Measurements from ENCODE around the gene UNC5A. TPM values are rescaled to one million over a fixed set of nuclear protein-coding genes. Genes with fewer than 3 reads are reported as not detected.

UNC5A gene
- total and polyA plus RNA-seq, 2 of the 8 experiments (the other 6 are each of a cell fraction or from before 2014, with no cell fraction given): 4.0 to 7.6 TPM

- H2AFZ ChIP-seq (ENCODE audit: low read length): no peak overlapping the region
- CTCF ChIA-PET (ENCODE audit: partially characterized antibody): interaction anchor here (1.2 to 7.2 kb wide), 15 partner anchors 8 to 386 kb away, joined by 3 to 39 read pairs (median 4); partner anchors contain the start of gene HK3
- POLR2A ChIA-PET (ENCODE audit: partially characterized antibody): interaction anchor here (1.0 kb wide), 1 partner anchor 13 kb away, joined by 4 read pairs; no protein-coding TSS in a partner anchor
Observed at GRCh38 chr5:176877793-176878331, 67.5 kb downstream of the UNC5A start.

More at GRCh38 chr5:176877793-176878331, 67.5 kb downstream of the UNC5A start:
- Histone ChIP-seq H4K20me1 (replicated peaks in 1 of 2; ENCODE audit: control insufficient read depth in 1 of 2, insufficient read depth in 2 of 2, low read length in 2 of 2) (no peaks in the 10 kb centered on the region), H3K4me2 (ENCODE audit: insufficient read depth in 1 of 2, low read depth in 2 of 2, low read length in 2 of 2) (no peak overlapping the region), H3K36me3 (ENCODE audit: control insufficient read depth in 2 of 4, insufficient read depth in 4 of 4, low read length in 3 of 4) (no peaks in the 10 kb centered on the region), H3K9ac (replicated peaks in 1 of 4; ENCODE audit: extremely low read depth in 1 of 4, low read depth in 3 of 4, low read length in 3 of 4) (no peak overlapping the region), H3K79me1 (ENCODE audit: low read depth, low read length) (no peaks in the 10 kb centered on the region), H3K18ac (ENCODE audit: extremely low read depth, low read length) (peak overlapping the region; percentile 48; the same call in 1 of the 2 replicates), H2AK5ac (ENCODE audit: low read depth, low read length) (no peak overlapping the region), H3K23ac (ENCODE audit: insufficient read length) (no peak overlapping the region), H3K23me2 (ENCODE audit: low read depth, low read length) (no peaks in the 10 kb centered on the region), H3K4me3 (ENCODE audit: extremely low read depth in 1 of 4, insufficient read depth in 2 of 4, low read depth in 3 of 4, low read length in 4 of 4) (no peak overlapping the region), H3K27ac (ENCODE audit: low read depth, low read length) (no peak overlapping the region), H3K4me1 (replicated peaks in 1 of 4; ENCODE audit: control insufficient read depth in 3 of 4, insufficient read depth in 4 of 4, low read length in 3 of 4) (peaks cover 0 to 4% (median 1%) of the 10 kb centered on the region in 4 experiments; a peak in 3 of 7 replicates), H3K79me2 (ENCODE audit: control insufficient read depth in 1 of 2, insufficient read depth in 2 of 2, low read length in 2 of 2) (no peaks in the 10 kb centered on the region), H2BK20ac (ENCODE audit: low read length) (no peak overlapping the region), H4K8ac (ENCODE audit: extremely low read depth, insufficient read depth, low read length) (no peak overlapping the region; the same call in 1 of the 2 replicates), H3K27me3 (replicated peaks in 1 of 4; ENCODE audit: control insufficient read depth in 3 of 4, extremely low read depth in 1 of 4, insufficient read depth in 3 of 4, low read length in 3 of 4) (no peaks in the 10 kb centered on the region), H3K14ac (ENCODE audit: insufficient read length) (no peak overlapping the region), H3K4ac (replicated peaks; ENCODE audit: insufficient read length, low read depth, low read length) (no peak overlapping the region), H4K91ac (replicated peaks; ENCODE audit: insufficient read length, low read length) (no peak overlapping the region), H2BK15ac (ENCODE audit: low read length) (no peak overlapping the region), H2BK120ac (replicated peaks; ENCODE audit: low read depth, low read length) (no peak overlapping the region), H2BK12ac (ENCODE audit: low read depth, low read length) (0 out of 2 replicates have a peak overlapping the region, but pooled peaks have one; percentile 68), H3K56ac (replicated peaks; ENCODE audit: insufficient read length, low read depth, low read length) (no peak overlapping the region), H2BK5ac (ENCODE audit: low read depth, low read length) (no peak overlapping the region), H3K9me3 (ENCODE audit: insufficient read depth in 2 of 2, low read depth in 1 of 2, low read length in 1 of 2) (no peaks in the 10 kb centered on the region), H4K5ac (ENCODE audit: insufficient read length, low read depth, low read length) (no peak overlapping the region)
- FAIRE-seq: no peak
- no peak for DNase-seq (ENCODE audit: low read depth in 1 of 2, low spot score in 2 of 2)
- TF ChIP-seq CHD1 (IDR thresholded peaks at IDR 0.05; ENCODE audit: low read depth, low read length) (no peak), GABPA (IDR thresholded peaks at IDR 0.05; ENCODE audit: borderline replicate concordance, insufficient read depth, low read length) (no peak), JUN (IDR thresholded peaks at IDR 0.05; ENCODE audit: low read depth, low read length) (no peak), NRF1 (IDR thresholded peaks at IDR 0.05; ENCODE audit: low read depth, low read length) (no peak), CEBPB (IDR thresholded peaks at IDR 0.05; ENCODE audit: low read depth, low read length) (no peak), POLR2A (IDR thresholded peaks at IDR 0.05; ENCODE audit: control extremely low read depth in 1 of 2, low read depth in 2 of 2, low read length in 2 of 2) (no peak), TBP (IDR thresholded peaks at IDR 0.05; ENCODE audit: low read depth, low read length) (no peak), HDAC2 (IDR thresholded peaks at IDR 0.05; ENCODE audit: borderline replicate concordance in 1 of 2, low read depth in 2 of 2, low read length in 2 of 2) (no peak), SIN3A (conservative IDR thresholded peaks at IDR 0.05 in 1 of 2, IDR thresholded peaks at IDR 0.05 in 1 of 2; ENCODE audit: low read depth in 1 of 2, low read length in 2 of 2) (no peak), HDAC6 (IDR thresholded peaks at IDR 0.05; ENCODE audit: low read depth, low read length) (no peak), ATF3 (IDR thresholded peaks at IDR 0.05; ENCODE audit: insufficient read depth, low read depth, low read length) (no peak), SAP30 (IDR thresholded peaks at IDR 0.05; ENCODE audit: insufficient read depth, insufficient replicate concordance, low read length) (no peak)
- WGBS, 2 experiments (ENCODE audit: extremely low coverage in 1 of 2, insufficient coverage in 1 of 2, insufficient read length in 1 of 2, insufficient replicate concordance in 2 of 2, low coverage in 1 of 2, low lambda C conversion rate in 2 of 2, missing lambda C conversion rate in 1 of 2): 94% methylated on average over 16 of the region's 21 CpGs; no CpG with 5 or more reads in 1 of the 2 experiments

All from H1 (cell line).